ENCODE results near the gene ANO2.

ANO2 gene

GRCh38 chr12:5773550-5773949 lies 171.5 kb downstream of the ANO2 start:
- DNase-seq, result no peak

GRCh38 chr12:5771756-5772155 lies 173.3 kb downstream of the ANO2 start:
- DNase-seq, result no peak

- no peak for DNase-seq
These were observed 174.3 kb downstream of the ANO2 start for GRCh38 chr12:5770727-5771126.

DNA sequence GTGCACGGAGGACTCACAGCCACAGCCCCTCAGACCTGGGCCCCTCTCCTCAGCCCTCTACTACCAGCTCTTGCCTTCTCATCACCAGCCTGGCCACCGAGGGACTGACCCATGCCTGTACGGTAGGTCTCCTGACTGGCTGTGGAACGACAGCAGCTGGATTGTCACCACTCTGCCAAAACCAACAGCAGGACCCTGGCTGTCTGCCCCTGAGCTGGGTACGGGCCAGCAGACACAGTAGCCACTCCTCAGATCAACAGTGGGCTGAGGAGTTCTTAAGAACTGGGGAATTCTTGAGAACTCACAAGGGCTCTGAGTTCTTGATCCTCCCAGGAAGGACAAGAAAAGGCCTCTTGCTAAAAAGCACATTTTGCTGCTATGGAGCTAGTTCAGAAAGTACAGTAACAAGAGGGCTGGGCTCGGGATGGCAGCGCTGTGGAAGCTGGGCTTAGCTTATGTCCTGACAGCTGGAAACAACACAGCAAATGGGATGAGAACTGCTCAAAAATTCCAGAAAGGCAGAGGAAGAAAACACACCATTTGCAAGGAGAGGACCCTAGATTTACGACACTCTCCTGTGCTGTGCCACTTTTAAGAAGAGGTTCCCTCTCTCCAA lies 176.4 kb downstream of the ANO2 start:
- no peak for DNase-seq

- no peak for DNase-seq
These were observed 176.9 kb downstream of the ANO2 start for GRCh38 chr12:5768171-5768570.

DNA sequence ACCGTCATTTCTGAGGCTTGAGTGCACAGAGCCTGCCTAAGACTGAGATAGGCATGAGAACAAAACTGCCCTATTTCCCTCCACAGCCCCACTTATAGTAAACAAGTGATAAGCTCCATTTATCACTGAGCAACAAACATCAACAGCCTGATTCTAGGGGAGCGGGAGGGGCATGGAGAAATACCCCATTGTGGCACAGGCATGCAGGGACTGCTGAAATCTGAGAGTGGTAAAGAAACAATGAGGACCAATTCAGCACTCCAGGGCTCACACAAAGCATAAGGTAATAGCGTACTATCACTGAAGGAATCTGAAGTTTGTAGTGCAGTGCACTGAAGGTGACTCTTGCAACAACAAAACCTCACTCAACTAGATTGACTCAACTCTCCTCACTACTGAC lies 186.7 kb downstream of the ANO2 start:
- DNase-seq, result no peak

GRCh38 chr12:5756338-5756842 lies 188.7 kb downstream of the ANO2 start:
- no peak for DNase-seq

DNA sequence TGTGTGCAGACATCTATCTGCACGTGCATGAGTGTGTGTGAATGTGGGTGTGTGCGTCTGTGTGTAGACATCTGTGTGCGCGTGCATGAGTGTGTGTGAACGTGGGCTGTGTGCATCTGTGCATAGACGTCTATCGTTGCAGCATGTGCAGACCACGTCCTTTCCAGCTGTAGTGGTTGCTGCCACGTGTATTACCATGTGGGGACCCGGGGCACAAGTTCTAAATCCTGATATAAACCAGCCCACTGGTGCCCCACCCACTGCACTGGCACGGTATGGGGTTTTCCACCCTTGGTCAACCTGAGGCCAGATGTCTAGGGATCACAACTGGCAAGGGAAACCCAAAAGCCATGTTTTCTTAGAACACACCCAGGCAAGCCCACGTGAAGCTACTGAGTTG lies 197.0 kb downstream of the ANO2 start:
- no peak for DNase-seq

DNA sequence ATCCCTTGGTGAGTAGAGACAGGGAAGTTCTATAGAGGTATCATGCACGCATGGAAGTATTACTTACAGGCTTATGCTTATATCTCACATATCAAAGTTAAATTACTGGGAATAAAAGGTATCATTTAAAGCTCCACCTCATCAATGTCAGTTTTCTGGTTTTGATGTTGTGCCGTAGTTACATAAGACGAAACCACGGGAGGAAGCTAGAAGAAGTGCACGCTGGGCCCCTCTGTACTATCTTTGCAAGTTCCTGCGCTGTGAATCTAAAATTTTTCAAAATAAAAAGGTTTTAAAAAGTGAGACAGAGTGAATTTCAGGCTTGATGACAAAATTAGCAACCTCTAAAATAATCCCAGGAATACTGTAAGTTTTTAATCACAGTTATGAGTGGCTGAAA lies 198.1 kb downstream of the ANO2 start:
- no peak for DNase-seq

DNA sequence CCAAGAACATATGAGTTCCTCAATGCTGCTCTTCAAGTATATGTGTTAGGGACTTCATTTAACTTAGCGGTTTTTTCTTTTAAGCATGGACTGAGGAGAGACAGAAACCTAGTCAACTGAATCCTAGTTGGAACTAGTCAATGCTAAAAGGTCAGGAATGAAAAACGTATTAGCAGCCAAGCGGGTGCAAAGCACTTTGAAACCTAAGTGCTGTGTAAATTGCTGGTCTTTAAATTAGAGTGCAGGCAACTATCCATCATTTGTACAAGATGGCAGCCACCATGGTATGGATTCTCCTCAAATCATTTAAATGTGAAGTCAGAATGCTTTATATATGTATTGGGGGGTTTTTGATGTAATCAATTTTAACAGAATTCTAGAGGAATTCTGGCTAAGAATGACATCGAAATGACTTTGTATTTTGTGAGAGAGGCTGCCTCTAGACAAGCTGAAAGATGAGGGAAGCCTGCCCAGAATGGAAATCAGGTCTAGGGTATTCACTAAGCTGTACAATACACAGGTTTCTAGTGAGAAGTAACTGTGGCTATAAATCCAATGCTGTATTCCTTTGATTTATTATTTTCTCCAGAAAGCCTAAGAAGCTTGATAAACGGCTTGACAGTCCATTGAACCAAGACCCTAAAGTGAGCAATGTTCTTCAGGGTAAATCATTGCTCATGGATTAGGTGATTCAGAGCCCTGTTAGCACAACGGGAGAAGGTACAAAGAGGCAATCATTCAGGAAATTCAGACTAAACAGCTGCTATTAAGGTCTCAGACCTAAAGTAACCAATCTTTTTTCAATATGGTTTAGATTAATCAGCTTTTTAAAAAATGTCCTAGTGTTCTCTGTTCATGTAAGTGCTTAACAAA lies 198.8 kb downstream of the ANO2 start:
- DNase-seq, result peak; percentile 8

DNA sequence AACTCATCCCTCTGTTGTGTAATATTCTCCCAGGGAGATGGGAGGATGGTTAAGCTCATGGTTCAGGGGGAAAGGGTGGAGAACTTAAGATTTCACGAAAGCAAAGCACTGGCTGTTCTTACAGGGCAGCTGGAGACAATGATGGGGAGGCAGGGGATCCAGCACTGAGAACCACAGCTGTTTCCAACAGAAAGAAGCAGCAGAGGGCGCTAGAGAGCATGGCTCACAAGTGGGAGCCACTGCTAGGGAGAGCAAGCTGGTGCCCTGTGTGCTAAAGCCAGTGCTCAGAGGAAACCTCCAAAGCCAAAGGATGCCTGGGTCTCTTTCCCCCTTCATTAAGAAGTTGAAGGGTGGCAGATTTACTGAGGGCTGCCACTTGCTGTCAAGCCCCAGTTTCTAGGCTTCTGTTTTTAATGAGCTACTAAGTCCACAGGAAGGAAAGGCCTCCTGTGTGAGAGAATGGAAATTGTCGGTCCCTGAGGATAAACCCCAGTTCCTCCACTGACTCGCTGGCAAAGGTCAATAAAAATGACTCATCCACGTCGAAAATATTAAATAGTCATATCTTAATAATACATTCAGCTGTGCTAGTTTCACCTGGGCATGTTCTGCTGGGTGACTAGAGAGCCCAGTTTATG lies 199.7 kb downstream of the ANO2 start:
- DNase-seq, result peak; percentile 67

GRCh38 chr12:5742258-5742657 lies 202.8 kb downstream of the ANO2 start:
- no peak for DNase-seq

DNA sequence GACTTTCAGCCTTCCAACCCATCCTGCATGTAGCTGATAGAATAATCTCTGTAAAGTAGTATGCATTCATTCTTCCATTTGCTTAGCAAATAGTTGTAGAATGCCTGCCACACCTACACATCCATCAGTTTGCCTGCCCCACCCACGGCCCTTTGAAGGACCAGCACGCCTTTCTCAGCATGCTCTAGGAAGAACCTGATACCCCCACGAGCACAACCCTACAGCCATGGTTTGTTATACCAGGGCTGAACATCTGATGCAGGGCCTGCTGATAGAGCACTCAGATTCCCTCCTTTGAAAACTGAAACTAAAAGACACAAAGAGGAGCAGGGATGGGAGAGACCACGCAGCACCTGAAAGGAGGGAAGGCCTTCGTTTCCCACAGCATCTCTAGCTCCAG lies 205.1 kb downstream of the ANO2 start:
- no peak for DNase-seq

GRCh38 chr12:5737778-5738177 lies 207.3 kb downstream of the ANO2 start:
- DNase-seq, result no peak

DNA sequence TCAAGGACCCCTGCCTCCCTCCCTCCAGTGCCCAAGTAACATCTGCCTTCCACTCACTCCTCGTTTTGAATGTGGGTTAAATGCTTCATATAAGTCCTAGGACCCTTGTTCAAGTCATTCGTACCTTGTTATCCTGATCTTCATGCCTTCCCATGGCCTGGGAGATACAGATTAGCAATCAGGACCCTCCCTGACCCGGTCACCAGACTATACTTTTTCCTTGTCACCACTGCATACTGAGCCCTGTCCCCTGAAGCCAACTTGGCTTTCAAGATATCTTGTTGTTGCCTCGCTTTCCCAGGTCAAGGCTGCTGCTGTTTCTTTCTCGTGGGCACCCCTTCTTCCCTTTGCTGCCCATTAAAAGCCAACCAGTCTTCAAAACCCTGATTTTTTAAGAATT lies 208.5 kb downstream of the ANO2 start:
- no peak for DNase-seq

DNA sequence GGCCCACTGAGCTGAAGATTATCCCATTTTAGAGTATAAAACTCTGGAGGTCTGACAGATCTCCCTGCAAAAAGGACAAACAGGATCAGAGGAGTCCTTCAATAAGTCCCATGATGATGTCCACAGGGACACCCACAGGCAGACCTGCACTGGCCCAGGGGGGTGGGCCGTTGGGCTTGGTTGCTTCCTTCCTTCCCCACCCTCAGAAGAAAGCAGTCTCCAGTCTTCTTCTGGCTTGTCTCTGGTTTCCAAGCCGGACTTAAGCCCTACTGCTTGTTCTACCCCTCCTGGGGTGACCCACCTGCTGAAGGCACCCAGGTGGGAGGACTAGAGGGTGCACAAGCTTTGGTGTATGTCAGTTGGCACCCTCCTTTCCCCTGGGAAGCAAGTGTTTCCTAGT lies 209.0 kb downstream of the ANO2 start:
- no peak for DNase-seq

GRCh38 chr12:5733916-5734315 lies 211.1 kb downstream of the ANO2 start:
- DNase-seq, result no peak

- DNase-seq, result peak; percentile 29
These were observed 211.8 kb downstream of the ANO2 start for GRCh38 chr12:5733136-5733755.

- DNase-seq, result no peak
These were observed 214.1 kb downstream of the ANO2 start for GRCh38 chr12:5730962-5731361.

GRCh38 chr12:5723711-5724252 lies 221.3 kb downstream of the ANO2 start:
- no peak for DNase-seq

GRCh38 chr12:5723071-5723470 lies 222.0 kb downstream of the ANO2 start:
- DNase-seq, result no peak

- DNase-seq, result peak; percentile 17
These were observed 224.6 kb downstream of the ANO2 start for GRCh38 chr12:5720381-5721005.
